Caco-2 (cell line): Measurements from ENCODE around the gene VTI1A. TPM values are rescaled to one million over a fixed set of nuclear protein-coding genes. Genes with fewer than 3 reads are reported as not detected.

Experiments
- BruUV-seq: library from RNA; stranded (reverse); fragments of 400-500 nt; replicated peaks from 2 replicates; lab custom pipeline; 2021; lab: Mats Ljungman, UMichigan
- CTCF ChIA-PET: fragments of 300-600 bp; sonication (Branson Sonifier 250); formaldehyde crosslinking; loops from one replicate; lab custom pipeline; 2022; ENCODE audit warnings: antibody characterized with exemption; lab: Charles Lee
- POLR2A ChIA-PET: fragments of 300-600 bp; sonication (Branson Sonifier 250); formaldehyde crosslinking; loops from one replicate; lab custom pipeline; 2022; ENCODE audit warnings: antibody characterized with exemption; lab: Charles Lee
- DNase-seq, 2 experiments: peaks; one replicate each; pipeline versions ENCODE4 v3.0.0 to v3.0.0-alpha.2; 2020 to 2022
- H3K27me3 ChIP-seq: replicated peaks from 2 replicates; pipeline ENCODE4 v1.6.0; 2011; ENCODE audit warnings: low read length; ENCODE audit not compliant: control insufficient read depth, insufficient read depth
- H3K36me3 ChIP-seq: 2 replicates; pipeline ENCODE4 v1.5.1; 2011; ENCODE audit warnings: low read length; ENCODE audit not compliant: control insufficient read depth, insufficient read depth
- H3K4me1 ChIP-seq: fragments of 250-450 bp; sonication (Bioruptor Pico); 2 replicates; pipeline ENCODE4 v1.5.1; 2020; ENCODE audit warnings: mild to moderate bottlenecking
- H3K4me3 ChIP-seq: 2 replicates; pipeline ENCODE4 v1.5.1; 2011; ENCODE audit warnings: low read depth, mild to moderate bottlenecking, control low read depth, low read length
- H3K9me3 ChIP-seq: fragments of 250-450 bp; sonication (Bioruptor Pico); 2 replicates; pipeline ENCODE4 v1.5.1; 2020; ENCODE audit warnings: mild to moderate bottlenecking, moderate library complexity
- H3K27ac Mint-ChIP-seq: one replicate; pipeline ENCODE4 v1.8.0; 2022; ENCODE audit warnings: mixed read lengths; ENCODE audit not compliant: unreplicated experiment
- H3K27me3 Mint-ChIP-seq: one replicate; pipeline ENCODE4 v1.8.0; 2022; ENCODE audit warnings: mixed read lengths; ENCODE audit not compliant: insufficient read depth, unreplicated experiment
- H3K36me3 Mint-ChIP-seq: one replicate; pipeline ENCODE4 v1.8.0; 2022; ENCODE audit warnings: mild to moderate bottlenecking, mixed read lengths; ENCODE audit not compliant: insufficient read depth, unreplicated experiment
- H3K4me1 Mint-ChIP-seq: one replicate; pipeline ENCODE4 v1.8.0; 2022; ENCODE audit warnings: low read depth, mixed read lengths; ENCODE audit not compliant: unreplicated experiment
- H3K4me3 Mint-ChIP-seq: one replicate; pipeline ENCODE4 v1.8.0; 2022; ENCODE audit warnings: mild to moderate bottlenecking, moderate library complexity, mixed read lengths; ENCODE audit not compliant: unreplicated experiment
- H3K9me3 Mint-ChIP-seq: one replicate; pipeline ENCODE4 v1.8.0; 2022; ENCODE audit warnings: mixed read lengths; ENCODE audit not compliant: unreplicated experiment
- intact Hi-C: fragments of 100-400 bp; cut with micrococcal nuclease; formaldehyde crosslinking; loops from one replicate; pipeline ENCODE4 v1.10.0; 2022; ENCODE audit not compliant: unreplicated experiment
- total RNA-seq: library from RNA; stranded (reverse); gene quantifications from 2 replicates; pipeline ENCODE4 v1.2.3, GENCODE V29; 2022
- TF ChIP-seq, protein P1 (sequence below), 2 experiments: fragments of 200-600 bp in 1 of 2; IDR thresholded peaks; 1 replicate in 1 of 2; 2 replicates in 1 of 2; pipeline versions ENCODE4 v1.5.1 to v1.8.0; 2011 to 2022; ENCODE audit warnings: antibody characterized with exemption in 1 of 2, control low read depth in 1 of 2, inconsistent platforms in 1 of 2, low read depth in 1 of 2, low read length in 1 of 2, mild to moderate bottlenecking in 1 of 2, moderate library complexity in 1 of 2; ENCODE audit not compliant: insufficient read depth in 1 of 2, severe bottlenecking in 1 of 2, unreplicated experiment in 1 of 2

VTI1A gene
- total RNA-seq, 1 experiment from 2014 or later, result 45.6 TPM

DNA sequence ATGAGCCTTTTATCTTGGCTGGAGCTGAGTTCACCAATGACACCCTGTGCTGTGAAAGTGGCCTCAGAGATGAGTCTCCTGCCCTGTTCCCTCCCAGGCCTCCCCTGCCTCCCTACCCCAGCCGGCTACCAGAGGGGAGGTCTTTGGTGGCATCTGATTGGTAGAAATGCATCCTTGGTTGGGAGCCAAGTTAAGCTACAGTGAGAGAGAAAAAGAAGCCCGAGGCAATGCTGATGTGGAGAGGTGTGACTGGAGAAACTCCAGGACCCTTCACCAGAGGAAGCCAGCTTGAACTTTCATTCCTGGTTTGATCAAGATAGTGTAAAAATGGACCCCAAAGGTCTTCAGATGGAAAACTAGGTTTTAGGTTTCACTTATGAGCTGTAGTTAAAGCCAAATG is 311.9 kb downstream of the VTI1A start:
- no TSS peak for BruUV-seq
- no peak for DNase-seq
- intact Hi-C loops, result no loop called here
- ChIA-PET CTCF (no interaction called here), POLR2A (no interaction called here)
- TF ChIP-seq, protein P1, sequence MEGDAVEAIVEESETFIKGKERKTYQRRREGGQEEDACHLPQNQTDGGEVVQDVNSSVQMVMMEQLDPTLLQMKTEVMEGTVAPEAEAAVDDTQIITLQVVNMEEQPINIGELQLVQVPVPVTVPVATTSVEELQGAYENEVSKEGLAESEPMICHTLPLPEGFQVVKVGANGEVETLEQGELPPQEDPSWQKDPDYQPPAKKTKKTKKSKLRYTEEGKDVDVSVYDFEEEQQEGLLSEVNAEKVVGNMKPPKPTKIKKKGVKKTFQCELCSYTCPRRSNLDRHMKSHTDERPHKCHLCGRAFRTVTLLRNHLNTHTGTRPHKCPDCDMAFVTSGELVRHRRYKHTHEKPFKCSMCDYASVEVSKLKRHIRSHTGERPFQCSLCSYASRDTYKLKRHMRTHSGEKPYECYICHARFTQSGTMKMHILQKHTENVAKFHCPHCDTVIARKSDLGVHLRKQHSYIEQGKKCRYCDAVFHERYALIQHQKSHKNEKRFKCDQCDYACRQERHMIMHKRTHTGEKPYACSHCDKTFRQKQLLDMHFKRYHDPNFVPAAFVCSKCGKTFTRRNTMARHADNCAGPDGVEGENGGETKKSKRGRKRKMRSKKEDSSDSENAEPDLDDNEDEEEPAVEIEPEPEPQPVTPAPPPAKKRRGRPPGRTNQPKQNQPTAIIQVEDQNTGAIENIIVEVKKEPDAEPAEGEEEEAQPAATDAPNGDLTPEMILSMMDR (IDR thresholded peaks at IDR 0.05; ENCODE audit: insufficient read depth in 1 of 2, low read depth in 1 of 2, low read length in 1 of 2, severe bottlenecking in 1 of 2, unreplicated experiment in 1 of 2), result no peak
- peaks cover 47% of the 10 kb centered on the region for H3K4me1 Mint-ChIP-seq
- Histone ChIP-seq H3K4me3 (no peak overlapping the region), H3K36me3 (no peaks in the 10 kb centered on the region), H3K9me3 (no peaks in the 10 kb centered on the region), H3K4me1 (peaks cover 32% of the 10 kb centered on the region), H3K27me3 (no peaks in the 10 kb centered on the region)
- no peaks in the 10 kb centered on the region for H3K27me3 Mint-ChIP-seq
- peaks cover 18% of the 10 kb centered on the region for H3K36me3 Mint-ChIP-seq
- H3K9me3 Mint-ChIP-seq, result no peaks in the 10 kb centered on the region
- H3K27ac Mint-ChIP-seq, result no peak overlapping the region
- H3K4me3 Mint-ChIP-seq, result no peak overlapping the region

- H3K27me3 Mint-ChIP-seq, result no peaks in the 10 kb centered on the region
- H3K4me3 Mint-ChIP-seq, result no peak overlapping the region
- CTCF ChIA-PET, result no interaction called here
Measured at GRCh38 chr10:112759496-112759895, 312.5 kb downstream of the VTI1A start.

GRCh38 chr10:112761256-112761655 is 314.2 kb downstream of the VTI1A start:
- Mint-ChIP-seq H3K9me3 (no peaks in the 10 kb centered on the region), H3K36me3 (peaks cover 11% of the 10 kb centered on the region), H3K4me3 (no peak overlapping the region), H3K4me1 (peaks cover 38% of the 10 kb centered on the region), H3K27me3 (no peaks in the 10 kb centered on the region), H3K27ac (no peak overlapping the region)
- DNase-seq, result no peak
- ChIA-PET POLR2A (no interaction called here), CTCF (no interaction called here)
- H3K36me3 ChIP-seq, result no peaks in the 10 kb centered on the region
- H3K4me1 ChIP-seq, result peaks cover 28% of the 10 kb centered on the region
- intact Hi-C loops, result loop anchor here (2.0 kb wide), 1 partner anchor 18 kb away; no protein-coding TSS in a partner anchor
- no peak overlapping the region for H3K4me3 ChIP-seq
- no peaks in the 10 kb centered on the region for H3K9me3 ChIP-seq
- BruUV-seq, result no TSS peak
- no peaks in the 10 kb centered on the region for H3K27me3 ChIP-seq
- TF ChIP-seq, protein P1 (IDR thresholded peaks at IDR 0.05; ENCODE audit: insufficient read depth in 1 of 2, low read depth in 1 of 2, low read length in 1 of 2, severe bottlenecking in 1 of 2, unreplicated experiment in 1 of 2), result no peak

More at GRCh38 chr10:112759496-112759895, 312.5 kb downstream of the VTI1A start:
- Histone ChIP-seq H3K27me3 (no peaks in the 10 kb centered on the region), H3K36me3 (no peaks in the 10 kb centered on the region), H3K4me1 (peaks cover 28% of the 10 kb centered on the region), H3K9me3 (no peaks in the 10 kb centered on the region), H3K4me3 (no peak overlapping the region)
- DNase-seq, result no peak
- intact Hi-C loops, result no loop called here
- Mint-ChIP-seq H3K4me1 (peaks cover 42% of the 10 kb centered on the region), H3K27ac (no peak overlapping the region), H3K36me3 (peaks cover 16% of the 10 kb centered on the region), H3K9me3 (no peaks in the 10 kb centered on the region)
- POLR2A ChIA-PET, result no interaction called here
- no TSS peak for BruUV-seq
- TF ChIP-seq, protein P1 (IDR thresholded peaks at IDR 0.05; ENCODE audit: insufficient read depth in 1 of 2, low read depth in 1 of 2, low read length in 1 of 2, severe bottlenecking in 1 of 2, unreplicated experiment in 1 of 2), result no peak
